ENCODE data around the gene IL17C. TPM values are rescaled to one million over a fixed set of nuclear protein-coding genes. Genes with fewer than 3 reads are reported as not detected.

Gene IL17C
- total and polyA plus RNA-seq, 2 experiments from 2014 or later: not detected

GRCh38 chr16:88653101-88653500 lies 14.7 kb downstream of the IL17C start:
- H3K9me3 ChIP-seq (ENCODE audit: low read depth): no peaks in the 10 kb centered on the region
- no peak for TF ChIP-seq CTCF (IDR thresholded peaks at IDR 0.05; ENCODE audit: low read depth, low read length)
- H3K36me3 ChIP-seq: peaks cover 8% of the 10 kb centered on the region
- peaks cover 6% of the 10 kb centered on the region for H3K4me1 ChIP-seq (ENCODE audit: low read depth)
- no peak for DNase-seq (ENCODE audit: low read depth in 1 of 2, low spot score in 1 of 2)
- no peak overlapping the region for H3K27ac ChIP-seq
- H3K4me3 ChIP-seq: no peak overlapping the region
- no peaks in the 10 kb centered on the region for H3K27me3 ChIP-seq

GRCh38 chr16:88653596-88654362 lies 15.4 kb downstream of the IL17C start:
- no peak for TF ChIP-seq CTCF (IDR thresholded peaks at IDR 0.05; ENCODE audit: low read depth, low read length)
- Histone ChIP-seq H3K4me1 (ENCODE audit: low read depth) (peaks cover 6% of the 10 kb centered on the region), H3K4me3 (no peak overlapping the region), H3K27ac (no peak overlapping the region), H3K36me3 (peaks cover 8% of the 10 kb centered on the region), H3K27me3 (no peaks in the 10 kb centered on the region), H3K9me3 (ENCODE audit: low read depth) (no peaks in the 10 kb centered on the region)
- no peak for DNase-seq (ENCODE audit: low read depth in 1 of 2, low spot score in 1 of 2)

- Histone ChIP-seq H3K36me3 (peaks cover 8% of the 10 kb centered on the region), H3K9me3 (ENCODE audit: low read depth) (no peaks in the 10 kb centered on the region)
- DNase-seq (ENCODE audit: low read depth in 1 of 2, low spot score in 1 of 2): no peak
Observed at GRCh38 chr16:88654363-88655052, 16.1 kb downstream of the IL17C start.

GRCh38 chr16:88655053-88655732 lies 16.8 kb downstream of the IL17C start:
- Histone ChIP-seq H3K4me1 (ENCODE audit: low read depth) (peaks cover 9% of the 10 kb centered on the region), H3K27me3 (no peaks in the 10 kb centered on the region), H3K36me3 (peaks cover 8% of the 10 kb centered on the region), H3K4me3 (no peak overlapping the region), H3K27ac (no peak overlapping the region), H3K9me3 (ENCODE audit: low read depth) (no peaks in the 10 kb centered on the region)
- DNase-seq (ENCODE audit: low read depth in 1 of 2, low spot score in 1 of 2): no peak
- TF ChIP-seq CTCF (IDR thresholded peaks at IDR 0.05; ENCODE audit: low read depth, low read length): no peak

More at GRCh38 chr16:88654363-88655052, 16.1 kb downstream of the IL17C start:
- Histone ChIP-seq H3K27ac (no peak overlapping the region), H3K4me1 (ENCODE audit: low read depth) (peaks cover 6% of the 10 kb centered on the region), H3K4me3 (no peak overlapping the region), H3K27me3 (no peaks in the 10 kb centered on the region)
- no peak for TF ChIP-seq CTCF (IDR thresholded peaks at IDR 0.05; ENCODE audit: low read depth, low read length)

GRCh38 chr16:88655733-88656281 lies 17.4 kb downstream of the IL17C start:
- no peaks in the 10 kb centered on the region for H3K9me3 ChIP-seq (ENCODE audit: low read depth)
- H3K27ac ChIP-seq: no peak overlapping the region
- no peak for TF ChIP-seq CTCF (IDR thresholded peaks at IDR 0.05; ENCODE audit: low read depth, low read length)
- H3K27me3 ChIP-seq: no peaks in the 10 kb centered on the region
- DNase-seq (ENCODE audit: low read depth in 1 of 2, low spot score in 1 of 2): no peak
- H3K4me1 ChIP-seq (ENCODE audit: low read depth): peaks cover 9% of the 10 kb centered on the region
- no peak overlapping the region for H3K4me3 ChIP-seq
- H3K36me3 ChIP-seq: peaks cover 8% of the 10 kb centered on the region

All from cardiac muscle cell (in vitro differentiated cells and primary cell).